Right renal pelvis (tissue), 4 donors: ENCODE measurements around the gene KDM4B. TPM values are rescaled to one million over a fixed set of nuclear protein-coding genes. Genes with fewer than 3 reads are reported as not detected.

Experiments
- DNase-seq, 4 donors: peaks; one replicate each; pipeline ENCODE4 v3.0.0-alpha.2; 2013; ENCODE audit warnings: low read depth in 4 of 4, low spot score in 3 of 4, missing footprints in 1 of 4
- polyA plus RNA-seq, 4 donors: library from polyadenylated mRNA; unstranded; fragments of 120-200 nt; gene quantifications; one replicate each; pipeline ENCODE4 v1.2.1, GENCODE V29; 2013; ENCODE audit not compliant: insufficient read length in 4 of 4

Gene KDM4B
- polyA plus RNA-seq, 4 donors = 19.8 to 29.5 (median 20.5) TPM

DNA sequence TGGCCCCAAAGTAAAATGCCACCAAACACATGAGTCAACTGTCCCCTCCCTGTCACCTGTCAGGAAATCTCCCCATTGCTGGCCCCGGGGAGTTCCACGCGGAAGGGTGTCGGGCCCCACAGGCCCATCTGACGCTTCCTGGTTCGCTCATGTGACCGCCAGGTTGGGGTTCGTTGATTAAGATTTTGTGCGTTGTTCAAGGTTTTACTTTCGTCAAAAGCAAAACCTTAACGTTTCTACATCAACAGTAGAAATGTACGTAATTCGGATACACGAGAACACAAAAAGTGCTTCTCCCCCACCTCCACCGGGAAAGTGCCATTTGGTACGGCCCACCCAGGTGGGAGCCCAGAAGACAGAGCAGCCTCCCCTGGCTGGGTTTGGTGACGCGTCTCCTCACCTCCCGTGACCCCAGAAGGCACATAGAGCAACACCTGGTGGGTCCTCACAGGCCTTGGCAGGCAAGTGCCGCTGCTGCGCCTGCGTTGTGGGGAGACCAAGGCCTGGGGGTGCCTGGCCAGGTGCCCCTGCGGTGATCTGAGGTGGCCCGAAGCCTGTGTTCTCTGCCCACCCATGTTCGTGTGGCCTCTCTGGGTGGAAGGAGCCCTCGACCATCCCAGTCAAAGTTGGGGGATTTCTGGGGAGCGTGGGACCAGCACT lies 161.6 kb downstream of the KDM4B start:
- DNase-seq = no peak

DNA sequence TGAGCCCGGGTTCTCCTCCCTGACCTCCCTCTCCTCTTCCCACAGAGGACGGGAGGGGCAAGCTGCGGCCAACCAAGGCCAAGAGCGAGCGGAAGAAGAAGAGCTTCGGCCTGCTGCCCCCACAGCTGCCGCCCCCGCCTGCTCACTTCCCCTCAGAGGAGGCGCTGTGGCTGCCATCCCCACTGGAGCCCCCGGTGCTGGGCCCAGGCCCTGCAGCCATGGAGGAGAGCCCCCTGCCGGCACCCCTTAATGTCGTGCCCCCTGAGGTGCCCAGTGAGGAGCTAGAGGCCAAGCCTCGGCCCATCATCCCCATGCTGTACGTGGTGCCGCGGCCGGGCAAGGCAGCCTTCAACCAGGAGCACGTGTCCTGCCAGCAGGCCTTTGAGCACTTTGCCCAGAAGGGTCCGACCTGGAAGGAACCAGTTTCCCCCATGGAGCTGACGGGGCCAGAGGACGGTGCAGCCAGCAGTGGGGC lies 162.2 kb downstream of the KDM4B start:
- DNase-seq = no peak

DNA sequence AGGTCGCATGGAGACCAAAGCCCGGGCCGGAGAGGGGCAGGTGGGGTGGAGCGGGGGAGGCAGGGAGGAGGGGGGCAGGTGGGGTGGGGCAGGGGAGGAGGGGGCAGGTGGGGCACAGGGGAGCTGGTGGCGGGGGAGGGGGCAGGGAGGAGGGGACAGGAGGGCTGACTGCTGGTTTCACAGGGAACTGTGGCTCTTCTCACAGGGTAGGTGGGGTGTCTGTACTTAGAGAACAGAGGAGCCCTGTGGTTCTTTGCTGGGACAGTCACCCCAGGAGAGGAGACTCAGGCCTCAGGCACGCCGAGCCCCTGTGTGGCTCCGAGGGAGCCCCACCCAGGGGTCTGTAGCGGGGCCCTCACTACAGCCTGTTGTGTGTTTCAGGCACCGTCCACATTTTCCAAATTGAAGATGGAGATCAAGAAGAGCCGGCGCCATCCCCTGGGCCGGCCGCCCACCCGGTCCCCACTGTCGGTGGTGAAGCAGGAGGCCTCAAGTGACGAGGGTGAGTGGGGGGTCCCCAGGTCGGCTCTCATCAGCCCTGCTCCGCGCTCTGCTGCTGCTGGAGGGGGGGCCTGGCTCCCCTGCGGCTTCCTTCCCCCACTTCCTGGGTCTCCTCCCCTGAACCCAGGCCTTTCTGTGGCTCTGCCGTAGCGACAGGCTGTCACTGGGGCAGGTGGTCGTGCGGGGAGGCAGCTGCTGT lies 162.7 kb downstream of the KDM4B start:
- DNase-seq = no peak

DNA sequence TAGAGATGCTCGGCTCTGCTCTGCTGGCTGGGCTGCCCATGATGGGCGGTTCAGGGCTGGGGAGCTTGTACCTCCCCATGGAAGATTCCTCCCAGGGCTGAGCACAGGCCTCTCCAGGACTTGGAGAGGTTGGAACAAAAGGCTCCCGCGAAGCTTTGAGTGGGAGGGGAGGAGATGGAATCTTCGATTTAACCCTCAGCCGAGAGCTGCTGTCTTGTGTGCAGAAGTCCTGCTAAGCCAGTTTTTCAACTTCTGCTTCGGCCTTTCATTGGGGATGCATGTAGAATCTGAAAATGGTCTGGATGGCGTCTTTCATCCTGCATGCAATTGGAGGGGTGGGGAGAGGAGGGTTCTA lies 163.3 kb downstream of the KDM4B start:
- DNase-seq = peak in 3 of 4 donors; percentile 44 to 53 (median 46)

DNA sequence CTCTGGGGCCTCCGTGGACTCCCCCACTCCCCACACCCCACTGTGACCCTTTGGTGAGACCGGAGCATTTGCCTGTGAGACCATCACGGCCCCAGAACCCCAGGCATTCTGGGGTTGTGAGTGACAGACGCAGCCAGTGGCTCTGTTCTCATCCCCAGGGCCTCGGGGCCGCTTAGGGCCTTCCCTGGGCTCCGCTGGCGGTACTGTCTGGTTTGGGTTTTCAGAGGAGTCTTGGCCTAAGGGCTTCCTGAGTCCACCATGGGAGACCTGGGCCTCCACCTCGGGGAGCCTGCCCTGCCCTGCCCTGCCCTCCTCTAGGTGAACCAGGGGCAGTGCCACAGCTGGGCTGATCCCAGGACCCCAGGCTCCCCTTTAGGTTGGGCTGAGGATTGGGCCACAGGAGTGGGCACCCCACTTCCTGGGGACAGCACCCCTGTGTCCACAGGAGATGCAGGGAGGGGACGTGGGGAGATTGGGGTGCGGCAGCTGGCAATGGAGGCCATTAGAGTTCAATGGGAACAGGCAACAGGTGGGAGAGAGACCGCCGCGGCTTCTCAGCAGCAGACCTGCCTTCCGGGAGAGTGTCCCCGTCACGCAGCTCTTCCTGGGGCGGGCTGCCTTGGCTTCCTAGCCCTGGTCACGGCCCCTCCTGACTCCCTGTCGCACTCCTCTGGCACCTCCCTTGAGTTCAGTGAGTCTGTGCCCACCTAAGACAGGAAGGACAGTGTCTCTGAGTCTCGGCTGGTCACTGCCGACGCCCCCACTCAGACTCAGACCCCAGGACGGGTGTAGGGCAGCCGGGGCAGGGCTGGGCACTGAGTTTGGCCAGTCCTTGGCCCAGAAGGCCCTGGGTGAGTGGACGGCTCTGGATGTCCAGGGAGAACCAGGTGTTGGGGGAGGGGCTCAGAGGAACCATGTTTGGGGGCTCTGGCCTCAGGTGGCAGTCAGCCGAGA lies 164.1 kb downstream of the KDM4B start:
- no peak for DNase-seq

DNA sequence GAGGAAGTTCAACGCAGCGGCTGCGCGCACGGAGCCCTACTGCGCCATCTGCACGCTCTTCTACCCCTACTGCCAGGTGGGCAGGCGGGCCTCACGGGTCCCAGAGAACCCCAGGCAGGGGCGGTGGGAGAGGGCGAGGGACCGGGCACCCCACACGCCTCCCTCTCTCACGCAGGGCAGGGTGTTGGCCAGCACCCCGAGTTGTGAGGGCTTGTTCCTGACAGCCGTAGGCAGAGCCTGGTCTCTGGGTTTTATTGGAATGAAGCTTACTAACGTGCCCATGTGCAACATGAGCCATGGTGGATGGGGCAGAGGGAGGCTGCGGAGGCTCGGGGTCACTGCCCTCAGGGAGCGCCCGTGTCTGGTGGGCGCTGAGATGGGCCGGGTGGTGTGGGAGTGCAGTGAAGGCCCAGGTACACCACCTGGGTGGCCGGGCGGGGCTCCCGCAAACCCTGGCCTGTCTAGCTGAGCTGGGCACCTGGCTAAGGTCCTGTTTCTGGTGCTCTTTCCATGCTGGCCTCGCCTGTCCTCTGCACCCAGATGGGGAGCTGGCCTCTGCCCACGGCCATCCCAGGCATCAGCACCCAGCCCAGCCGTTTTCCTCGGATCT lies 165.2 kb downstream of the KDM4B start:
- DNase-seq = no peak

DNA sequence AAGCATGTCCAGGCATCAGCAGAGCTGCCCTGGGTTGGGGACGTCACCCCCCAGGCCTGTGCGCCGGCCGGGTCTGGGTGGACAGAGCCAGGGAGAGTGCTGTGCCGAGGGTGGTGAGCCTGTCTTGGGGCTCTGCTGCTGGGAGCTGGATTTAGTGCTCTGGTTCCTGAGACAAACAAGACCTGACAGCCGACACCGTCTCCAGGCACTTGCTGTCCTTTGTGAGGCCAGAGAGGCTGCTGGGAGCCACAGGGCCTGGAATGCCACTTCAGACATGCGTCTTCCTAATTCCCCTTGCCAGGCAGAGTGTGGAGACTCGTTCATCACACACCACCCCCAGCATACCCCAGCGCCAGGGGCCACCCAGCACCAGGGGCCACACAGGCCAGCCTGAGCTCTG lies 165.8 kb downstream of the KDM4B start:
- DNase-seq = no peak

DNA sequence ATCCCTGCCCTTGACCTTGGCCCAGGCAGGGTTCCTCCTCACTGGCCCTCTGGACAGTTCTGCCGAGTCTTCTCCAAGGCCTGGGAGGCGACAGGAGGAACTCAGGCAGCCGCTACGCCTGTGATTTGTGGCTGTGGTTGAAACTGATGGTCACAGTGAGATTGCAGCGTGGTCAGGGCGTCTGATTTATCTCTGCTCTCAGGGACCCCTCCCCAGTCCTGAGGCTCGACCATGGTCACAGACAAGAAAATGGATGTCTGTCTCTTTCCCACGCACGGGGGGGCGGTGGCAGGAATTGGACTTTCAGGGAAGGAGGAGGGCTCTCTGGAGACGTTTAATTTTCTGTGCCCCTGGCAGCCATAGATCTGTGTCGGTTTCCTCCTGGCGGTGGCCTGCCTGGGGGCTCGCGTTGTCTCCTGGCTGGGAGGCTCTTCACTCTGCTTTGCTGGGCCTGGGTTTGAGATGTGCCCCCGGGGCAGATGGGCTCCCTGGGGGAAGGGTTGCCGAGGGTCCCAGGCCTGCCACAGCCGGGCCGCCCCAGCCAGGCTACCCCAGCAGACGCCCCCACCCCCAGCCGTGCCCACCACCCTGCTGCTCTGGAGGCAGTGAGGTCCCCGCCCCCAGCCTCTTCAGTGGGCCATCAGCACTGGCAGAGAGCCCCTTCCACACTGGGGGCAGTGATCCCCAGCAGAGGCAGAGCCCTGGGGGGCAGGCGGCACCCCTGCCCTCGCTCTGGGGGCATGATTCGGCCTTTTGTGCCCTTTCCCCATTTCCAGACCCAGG lies 167.4 kb downstream of the KDM4B start:
- no peak for DNase-seq

DNA sequence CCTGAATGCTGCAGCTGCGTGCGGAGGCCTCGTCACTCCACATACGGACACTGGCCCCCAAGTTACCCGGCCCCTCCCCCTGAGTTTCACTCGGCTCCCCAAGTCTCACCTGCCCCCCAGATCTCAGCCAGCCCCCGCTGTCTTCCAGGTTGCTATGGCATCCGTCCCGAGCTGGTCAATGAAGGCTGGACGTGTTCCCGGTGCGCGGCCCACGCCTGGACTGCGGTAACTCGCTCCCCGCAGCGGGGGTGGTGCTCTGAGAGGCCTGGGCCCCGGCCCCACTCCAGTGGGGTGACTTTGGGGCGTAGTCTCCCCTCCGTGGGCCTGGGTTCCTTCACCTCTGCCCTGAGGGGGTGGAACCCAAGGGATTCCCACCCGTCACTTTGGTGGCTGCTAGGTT lies 168.2 kb downstream of the KDM4B start:
- no peak for DNase-seq

DNA sequence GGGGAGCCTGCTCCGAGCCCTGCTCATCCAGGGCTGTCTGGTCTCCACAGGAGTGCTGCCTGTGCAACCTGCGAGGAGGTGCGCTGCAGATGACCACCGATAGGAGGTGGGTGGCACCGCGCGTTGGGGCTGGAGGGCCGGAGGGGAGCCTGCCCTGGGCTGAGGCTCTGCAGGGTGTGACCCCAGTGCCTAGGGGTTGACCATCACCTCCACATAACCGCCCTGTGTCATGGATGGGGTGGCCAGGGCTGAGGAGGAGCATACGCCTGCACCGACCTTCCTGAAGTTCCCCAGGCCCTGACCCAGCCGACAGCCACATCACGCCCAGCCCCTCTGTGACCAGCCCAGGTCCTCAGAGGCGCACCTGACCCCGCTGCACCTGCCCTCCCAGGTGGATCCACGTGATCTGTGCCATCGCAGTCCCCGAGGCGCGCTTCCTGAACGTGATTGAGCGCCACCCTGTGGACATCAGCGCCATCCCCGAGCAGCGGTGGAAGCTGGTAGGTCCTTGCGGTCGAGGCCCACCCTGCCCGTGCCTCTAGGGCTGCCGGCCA lies 168.7 kb downstream of the KDM4B start:
- no peak for DNase-seq

DNA sequence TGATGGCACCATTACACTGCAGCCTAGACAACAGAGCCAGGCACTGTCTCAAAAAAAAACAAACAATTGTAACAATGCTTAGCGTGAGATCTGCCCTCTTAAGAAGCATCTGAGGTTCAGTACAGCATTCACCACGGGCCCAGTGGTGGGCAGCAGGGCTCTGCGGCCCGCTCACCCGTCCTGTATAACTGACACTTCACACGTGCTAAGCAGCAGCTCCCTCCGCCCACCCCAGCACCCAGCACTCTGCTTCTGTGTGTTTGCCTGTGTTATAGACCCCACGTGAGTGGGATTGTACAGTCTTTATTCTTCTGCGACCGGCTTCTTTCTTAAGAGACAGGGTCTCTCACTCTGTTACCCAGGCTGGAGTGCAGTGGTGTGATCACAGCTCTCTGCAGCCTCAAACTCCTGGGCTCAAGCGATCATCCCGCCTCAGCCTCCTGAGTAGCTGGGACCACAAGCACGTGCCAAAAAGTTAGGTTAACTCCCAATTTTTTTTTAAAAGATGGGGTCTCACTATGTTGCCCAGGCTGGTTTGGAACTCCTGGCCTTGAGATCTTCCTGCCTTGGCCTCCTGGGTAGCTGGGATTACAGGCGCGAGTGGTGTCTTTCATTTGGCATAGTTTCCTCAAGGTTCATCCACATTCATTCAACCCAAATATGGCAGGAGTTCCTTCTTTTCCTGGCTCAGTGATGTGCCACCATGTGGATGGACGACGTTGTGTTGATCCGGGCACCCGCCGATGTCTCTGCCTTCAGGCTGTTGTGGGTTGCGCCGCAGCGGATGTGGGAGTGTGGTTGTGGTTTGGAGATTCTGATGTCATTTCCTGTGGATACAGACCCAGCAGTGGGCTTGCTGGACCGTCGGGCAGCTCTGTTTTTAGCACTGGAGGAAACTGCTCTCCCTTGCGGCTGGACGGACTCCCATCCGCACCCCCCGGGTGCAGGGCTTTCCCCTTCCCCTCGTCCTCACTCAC lies 170.0 kb downstream of the KDM4B start:
- DNase-seq = no peak

DNA sequence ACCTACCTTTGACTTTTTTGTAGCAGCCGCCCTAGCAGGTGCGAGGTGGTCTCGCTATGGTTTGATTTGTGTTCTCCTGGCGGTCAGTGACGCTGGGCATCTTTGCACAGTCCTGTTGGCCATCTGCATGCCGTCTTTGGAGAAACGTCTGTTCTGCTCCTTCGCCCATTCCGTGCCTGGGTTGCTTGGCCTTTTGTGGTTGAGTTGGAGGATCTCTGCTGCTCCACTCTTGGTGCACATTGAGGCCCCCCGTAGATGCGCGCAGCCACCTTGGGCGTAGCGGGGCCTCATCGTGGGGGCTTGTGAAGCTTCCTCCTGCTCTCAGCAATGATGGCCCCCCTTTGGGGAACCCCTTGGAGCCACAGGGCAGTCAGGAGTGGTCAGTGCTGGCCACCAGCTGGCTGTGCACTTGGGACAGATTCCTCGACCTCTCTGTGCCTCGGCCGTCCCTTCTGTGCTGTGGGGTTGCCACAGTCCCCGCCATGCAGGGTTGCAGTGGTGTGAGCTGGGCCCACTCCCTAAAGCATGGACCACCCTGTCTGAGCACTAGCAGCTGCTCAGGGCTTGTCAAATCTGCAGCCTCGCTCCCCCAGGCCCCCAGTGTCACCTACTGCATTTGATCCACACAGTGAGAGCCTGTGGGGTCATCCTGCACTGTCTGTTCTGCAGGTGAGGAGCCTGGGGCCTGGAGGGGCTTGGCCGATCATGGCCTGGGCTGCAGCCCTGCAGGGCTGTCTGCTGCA lies 170.8 kb downstream of the KDM4B start:
- no peak for DNase-seq

DNA sequence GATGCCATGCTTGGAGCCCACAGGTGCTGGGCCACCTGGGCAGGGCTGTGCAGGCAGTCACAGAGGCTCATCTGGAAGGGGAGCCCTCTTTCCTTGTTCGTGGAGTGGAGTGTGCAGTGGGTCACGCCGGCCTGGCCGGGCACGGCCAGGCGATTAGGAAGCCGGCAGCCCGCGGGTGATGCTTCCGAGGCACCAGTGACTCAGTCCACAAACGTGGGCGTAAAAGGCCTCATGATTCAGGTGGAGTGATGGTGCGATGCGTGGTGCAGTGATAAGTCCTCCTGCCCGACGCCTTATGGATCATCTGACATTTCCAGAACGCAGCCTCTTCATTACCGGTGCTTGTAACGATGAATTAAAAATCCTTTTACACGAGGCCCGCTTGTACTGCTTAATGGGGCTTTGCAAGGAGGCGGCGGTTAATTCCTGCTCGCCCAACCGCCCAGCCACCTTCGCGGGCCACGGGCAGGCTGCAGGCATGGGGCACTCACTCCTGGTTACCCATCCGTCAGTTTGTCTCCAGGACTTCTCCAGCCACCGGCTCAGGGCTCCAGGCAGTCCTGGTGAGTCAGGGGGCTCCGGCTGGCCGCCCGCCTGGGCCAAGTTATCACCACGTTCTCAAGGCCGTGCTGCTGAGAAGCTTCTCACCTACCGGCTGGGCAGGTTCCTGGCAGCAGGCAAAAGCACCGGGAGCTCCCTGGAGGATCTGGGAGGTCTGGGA lies 172.4 kb downstream of the KDM4B start:
- no peak for DNase-seq

DNA sequence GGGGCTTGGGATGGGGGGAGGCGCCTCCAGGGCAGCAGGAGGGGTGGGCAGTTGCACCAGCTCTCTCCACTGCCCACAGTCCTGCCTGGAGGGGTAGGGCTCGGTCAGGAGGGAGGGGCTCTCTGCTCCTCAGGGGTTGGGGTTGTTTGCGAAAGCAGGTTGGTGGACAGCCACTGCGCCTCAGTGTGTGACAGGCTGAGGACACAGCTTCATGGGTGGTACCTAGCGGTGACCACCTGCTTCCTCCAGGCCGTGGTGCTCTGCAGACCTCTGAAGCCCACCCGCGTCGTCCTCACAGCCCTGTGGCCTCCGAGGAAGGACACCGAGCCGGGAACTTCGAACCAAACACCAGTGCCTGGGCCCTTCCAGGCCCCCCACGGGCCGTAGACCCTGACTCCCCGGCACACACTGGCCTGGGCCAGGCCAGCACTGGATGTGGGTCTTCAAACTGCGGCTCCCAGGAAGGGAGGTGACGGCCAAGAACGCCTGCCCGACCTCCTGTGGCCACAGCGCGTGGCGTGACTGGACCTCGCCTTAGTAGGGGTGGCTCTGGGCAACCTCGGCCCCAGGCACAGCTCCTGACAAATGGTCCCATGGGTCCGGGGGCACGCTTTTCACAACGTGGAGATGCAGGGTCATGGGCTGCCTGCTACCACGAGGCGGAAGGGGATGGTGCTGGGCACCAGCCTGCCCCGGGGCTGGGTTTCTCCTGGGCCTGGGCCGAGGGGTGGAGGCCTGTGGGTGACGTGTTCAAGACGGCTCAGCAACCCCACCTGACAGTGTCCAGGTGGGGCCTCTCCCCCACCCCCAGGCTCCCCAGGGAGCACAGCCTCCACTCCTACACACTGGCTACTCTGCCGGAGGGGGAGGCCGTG lies 173.2 kb downstream of the KDM4B start:
- no peak for DNase-seq

DNA sequence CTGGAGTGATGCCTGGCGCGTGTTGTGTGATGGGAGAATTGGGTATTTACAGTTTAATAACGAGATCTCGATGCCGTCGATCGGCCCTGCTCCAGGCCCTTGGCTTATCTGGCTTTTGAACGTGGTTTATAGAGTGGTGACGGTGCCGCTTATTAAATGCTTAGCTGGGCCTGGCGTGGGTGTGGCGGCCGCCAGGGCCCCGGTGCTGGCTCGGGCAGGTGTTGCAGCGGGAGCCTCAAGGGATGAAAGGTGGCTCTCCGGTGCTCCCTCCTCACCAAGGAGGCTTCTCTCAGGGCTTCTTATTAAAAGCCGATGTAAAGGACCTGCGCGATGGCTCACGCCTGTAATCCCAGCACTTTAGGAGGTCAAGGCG lies 173.8 kb downstream of the KDM4B start:
- DNase-seq = no peak
